DOHH2 (cell line): Measurements from ENCODE around the gene SPATA6L.

Experiments
- EZH2phosphoT487 ChIP-seq: fragments of 200-600 bp; sonication (generic); IDR thresholded peaks from 2 replicates; pipeline ENCODE4 v1.6.1; 2017; ENCODE audit warnings: borderline replicate concordance, mild to moderate bottlenecking, antibody characterized with exemption, low read length, moderate library complexity, mixed read lengths
- TF ChIP-seq, protein P1 (sequence below): fragments of 200-600 bp; sonication (generic); IDR thresholded peaks from one replicate; pipeline ENCODE4 v1.5.1; 2014; ENCODE audit warnings: antibody characterized with exemption, mild to moderate bottlenecking, low read depth, low read length; ENCODE audit not compliant: poor library complexity, severe bottlenecking

GRCh38 chr9:4709380-4709779 lies 43.1 kb upstream of the SPATA6L start:
- TF ChIP-seq, protein P1, sequence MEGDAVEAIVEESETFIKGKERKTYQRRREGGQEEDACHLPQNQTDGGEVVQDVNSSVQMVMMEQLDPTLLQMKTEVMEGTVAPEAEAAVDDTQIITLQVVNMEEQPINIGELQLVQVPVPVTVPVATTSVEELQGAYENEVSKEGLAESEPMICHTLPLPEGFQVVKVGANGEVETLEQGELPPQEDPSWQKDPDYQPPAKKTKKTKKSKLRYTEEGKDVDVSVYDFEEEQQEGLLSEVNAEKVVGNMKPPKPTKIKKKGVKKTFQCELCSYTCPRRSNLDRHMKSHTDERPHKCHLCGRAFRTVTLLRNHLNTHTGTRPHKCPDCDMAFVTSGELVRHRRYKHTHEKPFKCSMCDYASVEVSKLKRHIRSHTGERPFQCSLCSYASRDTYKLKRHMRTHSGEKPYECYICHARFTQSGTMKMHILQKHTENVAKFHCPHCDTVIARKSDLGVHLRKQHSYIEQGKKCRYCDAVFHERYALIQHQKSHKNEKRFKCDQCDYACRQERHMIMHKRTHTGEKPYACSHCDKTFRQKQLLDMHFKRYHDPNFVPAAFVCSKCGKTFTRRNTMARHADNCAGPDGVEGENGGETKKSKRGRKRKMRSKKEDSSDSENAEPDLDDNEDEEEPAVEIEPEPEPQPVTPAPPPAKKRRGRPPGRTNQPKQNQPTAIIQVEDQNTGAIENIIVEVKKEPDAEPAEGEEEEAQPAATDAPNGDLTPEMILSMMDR: no peak
- TF ChIP-seq EZH2phosphoT487: no peak
